GM12891 (cell line): Measurements from ENCODE around the gene BRSK2.

Experiments
- POLR2A ChIP-seq: IDR thresholded peaks from 2 replicates; pipeline ENCODE4 v1.6.1; 2011; ENCODE audit warnings: low read depth, low read length, control low read depth
- POLR2AphosphoS5 ChIP-seq: IDR thresholded peaks from 2 replicates; pipeline ENCODE4 v1.6.1; 2011; ENCODE audit warnings: low read depth, low read length, control low read depth
- SPI1 ChIP-seq: IDR thresholded peaks from 2 replicates; pipeline ENCODE4 v1.6.1; 2011; ENCODE audit warnings: low read depth, low read length, control low read depth
- TAF1 ChIP-seq: IDR thresholded peaks from 2 replicates; pipeline ENCODE4 v1.6.1; 2011; ENCODE audit warnings: low read depth, low read length, control low read depth

GRCh38 chr11:1406571-1407485 lies 17.1 kb downstream of the BRSK2 start:
- TF ChIP-seq POLR2A (no peak), POLR2AphosphoS5 (no peak), TAF1 (no peak), SPI1 (no peak)
